ENCODE measurements around the gene SFMBT2. TPM values are rescaled to one million over a fixed set of nuclear protein-coding genes. Genes with fewer than 3 reads are reported as not detected.
"Not testable (repeated sequence)": the region's sequence is repeated elsewhere in the genome, so short reads cannot be mapped to it uniquely, and the experiment has no call there.

The SFMBT2 gene
- total RNA-seq, 2 experiments from 2014 or later = 50.6 to 52.4 TPM

DNA sequence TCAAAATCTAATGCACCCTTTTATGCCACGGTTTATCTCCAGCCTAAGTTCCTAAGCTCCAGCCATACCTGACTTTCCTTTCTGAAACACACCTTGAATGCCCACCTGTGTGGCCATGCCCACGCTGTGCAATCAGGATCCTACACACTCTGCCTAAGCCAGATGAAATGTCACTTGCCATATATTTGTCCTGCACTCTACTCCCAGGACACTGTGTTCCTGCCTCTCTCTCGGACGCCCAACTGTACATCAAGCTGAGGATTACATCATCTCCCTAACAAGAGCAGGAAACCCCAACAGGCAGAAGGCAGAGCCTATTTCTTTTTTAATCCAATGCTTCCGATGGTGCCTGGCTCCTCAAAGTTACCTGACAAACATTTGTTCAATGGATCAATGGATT, 214.6 kb downstream of the SFMBT2 start:
- POLR2A ChIA-PET = no interaction called here
- Mint-ChIP-seq H3K36me3 (peaks cover 77% of the 10 kb centered on the region), H3K4me1 (peaks cover 46% of the 10 kb centered on the region), H3K4me3 (no peak overlapping the region), H3K9me3 (peaks cover 13% of the 10 kb centered on the region), H3K27ac (no peak overlapping the region), H3K27me3 (no peaks in the 10 kb centered on the region)
- DNase-seq = no peak
- no peak for ATAC-seq (ENCODE audit: low read depth)

DNA sequence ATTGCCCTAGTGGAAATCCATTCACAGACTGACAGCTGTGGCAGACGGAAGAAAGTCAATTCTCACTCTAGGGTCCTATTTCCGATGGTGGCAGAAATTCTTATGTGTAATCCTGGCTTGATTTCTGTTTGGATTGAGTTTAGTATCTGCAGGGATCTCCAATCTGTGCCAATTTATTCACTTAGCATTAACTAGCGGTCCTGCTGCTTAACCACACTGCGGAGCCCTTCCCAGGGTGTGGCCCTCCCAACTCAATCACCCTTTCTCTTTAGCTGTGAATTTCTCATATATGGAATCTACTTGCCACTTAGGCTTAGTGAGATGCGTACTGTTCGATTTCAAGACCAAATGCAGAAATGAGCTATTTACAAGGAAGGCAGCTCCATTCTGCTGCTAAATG, 215.7 kb downstream of the SFMBT2 start:
- no peak for DNase-seq
- no peak overlapping the region for H3K4me3 Mint-ChIP-seq
- peaks cover 78% of the 10 kb centered on the region for H3K36me3 Mint-ChIP-seq
- no peak for ATAC-seq (ENCODE audit: low read depth)
- H3K27ac Mint-ChIP-seq = peak overlapping the region; percentile 99
- peaks cover 53% of the 10 kb centered on the region for H3K4me1 Mint-ChIP-seq
- H3K9me3 Mint-ChIP-seq = peaks cover 13% of the 10 kb centered on the region
- POLR2A ChIA-PET = no interaction called here
- H3K27me3 Mint-ChIP-seq = no peaks in the 10 kb centered on the region

DNA sequence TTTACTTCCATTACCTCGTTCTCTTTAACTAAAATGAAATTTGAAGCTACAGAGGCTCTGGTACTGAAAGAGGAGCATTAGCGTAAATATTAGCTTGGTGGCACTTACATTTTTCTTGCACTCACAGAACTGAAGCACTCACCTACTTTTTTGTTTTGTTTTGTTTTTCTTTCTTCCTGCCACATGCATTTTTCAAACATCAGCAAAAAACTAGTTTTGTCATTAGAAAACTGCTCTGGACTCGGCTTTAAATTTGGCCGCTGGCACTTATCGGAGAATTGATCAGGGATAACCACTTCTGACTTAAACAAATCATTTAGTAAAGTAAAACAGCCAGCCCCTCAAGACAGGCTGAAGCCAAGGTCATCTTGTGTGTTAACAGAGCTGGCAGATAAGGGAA, 216.3 kb downstream of the SFMBT2 start:
- ATAC-seq (ENCODE audit: low read depth) (no peak), DNase-seq (no peak)
- POLR2A ChIA-PET = no interaction called here
- Mint-ChIP-seq H3K9me3 (peaks cover 14% of the 10 kb centered on the region), H3K27me3 (no peaks in the 10 kb centered on the region), H3K4me3 (peak overlapping the region; percentile 3), H3K27ac (peak overlapping the region; percentile 99), H3K4me1 (peaks cover 50% of the 10 kb centered on the region), H3K36me3 (peaks cover 74% of the 10 kb centered on the region)

DNA sequence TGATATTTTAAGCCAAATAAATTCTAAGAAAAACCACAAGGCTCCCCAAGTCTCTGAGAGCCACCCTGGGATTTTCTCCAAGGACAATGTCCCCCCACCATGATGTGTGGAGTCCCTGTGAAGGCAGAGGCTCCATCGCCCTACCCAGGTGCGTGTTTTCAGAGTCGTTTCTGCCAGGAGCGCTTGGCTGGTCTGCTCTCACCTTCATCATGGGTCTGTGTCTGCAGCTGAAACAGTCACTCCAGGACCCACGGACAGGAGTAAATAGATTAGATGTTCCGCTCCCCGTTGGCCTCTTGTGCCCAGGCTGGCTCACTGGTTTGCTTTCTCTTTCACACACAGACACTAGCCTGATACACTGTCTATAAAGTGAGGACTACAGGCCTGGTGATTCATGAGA, 217.5 kb downstream of the SFMBT2 start:
- no peak for DNase-seq
- Mint-ChIP-seq H3K9me3 (peaks cover 15% of the 10 kb centered on the region), H3K27ac (peak overlapping the region; percentile 99), H3K36me3 (peaks cover 76% of the 10 kb centered on the region), H3K4me1 (peaks cover 51% of the 10 kb centered on the region), H3K4me3 (peak overlapping the region; percentile 83), H3K27me3 (no peaks in the 10 kb centered on the region)
- peak; percentile 71 for ATAC-seq (ENCODE audit: low read depth)
- POLR2A ChIA-PET = interaction anchor here (0.9 to 1.7 kb wide), 8 partner anchors 10 to 217 kb away, joined by 3 to 12 read pairs (median 3); partner anchors contain the start of gene SFMBT2

DNA sequence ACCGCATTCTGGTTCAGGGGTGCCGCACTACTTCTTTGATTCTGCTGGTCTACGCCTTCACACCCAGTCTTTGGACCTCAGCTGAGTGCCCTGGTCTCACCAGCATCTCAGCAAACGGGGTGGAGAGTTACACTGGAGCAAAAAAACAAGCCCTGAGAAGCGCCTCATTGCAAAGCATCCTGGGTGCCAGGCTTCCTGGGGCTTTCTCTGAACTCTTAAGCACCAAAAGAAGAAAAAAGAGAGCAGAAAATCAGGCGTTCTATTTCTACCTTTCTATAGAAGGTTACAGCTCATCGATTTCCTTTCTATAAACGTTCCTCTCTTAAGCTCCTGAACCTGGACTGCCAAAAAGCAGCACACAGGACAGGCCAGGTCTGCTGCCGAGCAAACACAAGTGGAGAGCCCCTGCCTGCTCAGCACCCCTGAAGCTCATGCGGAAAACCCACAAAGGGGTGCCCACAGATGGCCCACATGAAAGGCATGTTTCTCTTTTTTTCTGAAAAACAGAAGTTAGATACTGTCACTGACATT, 217.9 kb downstream of the SFMBT2 start:
- Mint-ChIP-seq H3K4me1 (peaks cover 51% of the 10 kb centered on the region), H3K36me3 (peaks cover 76% of the 10 kb centered on the region), H3K27ac (peak overlapping the region; percentile 99), H3K4me3 (peak overlapping the region; percentile 83), H3K27me3 (no peaks in the 10 kb centered on the region), H3K9me3 (peaks cover 15% of the 10 kb centered on the region)
- ATAC-seq (ENCODE audit: low read depth) (peak; percentile 89), DNase-seq (peak; percentile 82)
- POLR2A ChIA-PET = interaction anchor here (0.6 to 1.7 kb wide), 11 partner anchors 9 to 585 kb away, joined by 3 to 12 read pairs (median 3); partner anchors contain the start of gene SFMBT2

DNA sequence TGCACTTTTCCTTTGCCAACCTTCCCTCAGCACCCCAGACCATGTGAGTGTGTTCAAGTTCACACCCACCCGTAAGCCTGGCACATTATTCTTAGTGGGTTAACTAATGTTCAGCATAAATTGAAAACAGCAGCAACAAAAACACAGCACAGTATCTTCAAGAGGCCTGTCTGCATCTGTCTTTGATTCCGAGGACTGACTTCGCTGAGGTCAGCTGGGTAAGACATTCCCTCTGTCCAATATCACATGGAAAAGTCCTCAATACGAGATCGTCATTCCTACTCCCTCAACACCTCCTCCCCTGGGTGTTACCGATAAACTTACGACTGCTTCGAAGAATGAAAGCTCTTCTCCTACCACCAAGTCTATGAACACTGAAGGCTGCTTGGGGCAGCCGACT, 218.8 kb downstream of the SFMBT2 start:
- peak overlapping the region; percentile 99 for H3K27ac Mint-ChIP-seq
- POLR2A ChIA-PET = interaction anchor here (0.6 to 1.7 kb wide), 8 partner anchors 9 to 881 kb away, joined by 3 to 12 read pairs (median 4); partner anchors contain the start of gene SFMBT2

DNA sequence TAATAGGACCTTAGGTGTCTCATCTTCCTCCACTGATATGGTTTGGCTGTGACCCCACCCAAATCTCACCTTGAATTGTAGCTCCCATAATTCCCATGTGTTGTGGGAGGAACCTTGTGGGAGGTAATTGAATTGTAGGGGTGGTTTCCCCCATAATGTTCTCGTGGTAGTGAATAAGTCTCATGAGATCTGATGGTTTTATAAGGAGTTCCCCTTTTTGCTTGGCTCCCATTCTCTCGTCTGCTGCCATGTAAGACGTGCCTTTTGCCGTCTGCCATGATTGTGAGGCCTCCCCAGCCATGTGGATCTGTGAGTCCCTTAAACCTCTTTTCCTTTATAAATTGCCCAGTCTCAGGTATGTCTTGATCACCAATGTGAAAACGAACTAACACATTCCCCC, 220.1 kb downstream of the SFMBT2 start:
- Mint-ChIP-seq H3K27ac (peak overlapping the region; percentile 57), H3K4me1 (peaks cover 48% of the 10 kb centered on the region), H3K36me3 (peaks cover 73% of the 10 kb centered on the region), H3K9me3 (peaks cover 11% of the 10 kb centered on the region)
- POLR2A ChIA-PET = interaction anchor here (1.1 kb wide), 1 partner anchor 220 kb away, joined by 3 read pairs; the partner anchor contains the start of gene SFMBT2
- not testable (repeated sequence) for H3K4me3 Mint-ChIP-seq; H3K27me3 Mint-ChIP-seq; ATAC-seq (ENCODE audit: low read depth); DNase-seq

More for the DNA sequence above, 218.8 kb downstream of the SFMBT2 start:
- Mint-ChIP-seq H3K4me1 (peaks cover 51% of the 10 kb centered on the region), H3K4me3 (peak overlapping the region; percentile 83), H3K36me3 (peaks cover 74% of the 10 kb centered on the region), H3K9me3 (peaks cover 14% of the 10 kb centered on the region), H3K27me3 (no peaks in the 10 kb centered on the region)
- ATAC-seq (ENCODE audit: low read depth) (no peak), DNase-seq (no peak)

DNA sequence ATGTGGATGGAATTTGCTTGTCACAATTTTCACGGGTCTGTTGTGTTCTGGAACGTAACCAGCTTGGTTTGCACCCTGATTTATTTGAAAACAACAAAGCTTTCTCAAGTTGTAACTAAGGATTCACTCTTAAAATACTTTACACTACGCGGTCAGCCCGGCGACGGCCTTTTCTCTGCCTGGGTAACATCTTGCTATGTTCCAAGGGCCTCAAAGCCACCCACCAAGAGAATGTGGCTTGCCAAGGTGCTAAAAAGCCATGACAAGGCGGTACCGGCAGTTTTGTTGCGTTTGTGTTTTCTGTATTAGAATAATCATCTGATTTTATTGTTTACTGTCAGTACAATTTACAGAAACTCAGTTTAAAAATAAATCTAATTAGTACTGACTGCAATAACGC, 220.9 kb downstream of the SFMBT2 start:
- Mint-ChIP-seq H3K27me3 (no peaks in the 10 kb centered on the region), H3K4me1 (peaks cover 49% of the 10 kb centered on the region), H3K4me3 (no peak overlapping the region), H3K36me3 (peaks cover 73% of the 10 kb centered on the region), H3K27ac (no peak overlapping the region), H3K9me3 (peaks cover 5% of the 10 kb centered on the region)
- POLR2A ChIA-PET = interaction anchor here (1.1 kb wide), 1 partner anchor 221 kb away, joined by 3 read pairs; the partner anchor contains the start of gene SFMBT2
- ATAC-seq (ENCODE audit: low read depth) (no peak), DNase-seq (no peak)

DNA sequence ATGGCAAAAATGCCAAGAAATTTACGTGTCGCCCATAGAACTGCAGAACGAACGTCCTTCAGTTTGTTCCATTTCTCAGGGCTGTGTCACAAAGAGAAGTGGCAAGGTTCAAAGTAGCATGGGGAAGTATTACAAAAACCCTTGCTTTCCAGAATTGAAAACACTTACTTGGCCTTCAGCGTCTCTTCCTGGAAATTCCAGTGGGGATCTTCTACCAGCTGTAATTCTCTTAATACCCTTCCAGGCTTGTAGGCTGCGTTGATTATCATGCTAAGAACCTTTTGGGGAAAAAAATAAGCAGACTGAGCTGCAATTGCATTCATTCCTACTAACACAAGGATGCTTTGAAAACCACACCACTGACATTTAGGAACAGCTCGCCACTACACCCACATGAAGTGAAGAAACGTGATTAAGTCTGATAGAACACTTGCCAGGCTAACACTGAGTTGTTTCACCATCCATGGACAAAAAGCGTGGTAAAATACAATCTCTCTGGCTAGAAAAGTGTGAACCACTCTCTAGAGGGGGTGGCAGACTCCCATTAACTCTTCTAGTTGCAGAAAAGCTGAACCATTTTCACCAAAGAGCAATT, 222.3 kb downstream of the SFMBT2 start:
- H3K4me1 Mint-ChIP-seq = peaks cover 41% of the 10 kb centered on the region
- no peak for DNase-seq
- H3K27ac Mint-ChIP-seq = no peak overlapping the region

DNA sequence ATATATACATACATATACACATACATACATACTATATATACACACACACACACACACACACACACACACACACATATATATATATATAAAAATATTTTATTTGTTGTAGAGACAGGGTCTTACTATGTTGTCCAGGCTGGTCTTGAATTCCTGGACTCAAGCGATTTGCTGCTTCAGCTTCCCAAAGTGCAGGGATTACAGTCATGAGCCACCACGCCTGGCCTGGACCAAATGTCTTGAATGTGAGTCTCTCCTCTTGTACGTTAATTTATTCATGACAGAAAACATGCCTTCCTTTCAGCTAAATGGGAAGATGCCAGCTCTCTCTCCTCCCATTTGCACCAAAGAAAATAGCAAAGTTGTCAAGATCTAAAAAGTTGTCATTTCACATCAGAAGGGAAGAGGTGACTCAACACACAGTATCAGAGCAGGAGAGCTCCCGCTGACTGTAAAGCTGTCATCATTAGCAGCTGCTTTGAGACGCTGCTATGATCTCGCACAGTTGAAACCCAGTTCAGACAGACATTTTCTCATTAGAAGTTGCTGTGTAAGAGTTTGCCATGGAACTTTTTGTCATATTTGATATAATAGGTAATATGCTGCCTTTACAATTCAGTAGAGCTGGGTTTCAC, 224.3 kb downstream of the SFMBT2 start:
- POLR2A ChIA-PET = no interaction called here
- no peak overlapping the region for H3K27ac Mint-ChIP-seq
- H3K9me3 Mint-ChIP-seq = peaks cover 12% of the 10 kb centered on the region
- DNase-seq = no peak
- no peaks in the 10 kb centered on the region for H3K27me3 Mint-ChIP-seq
- no peak for ATAC-seq (ENCODE audit: low read depth)
- peaks cover 24% of the 10 kb centered on the region for H3K4me1 Mint-ChIP-seq
- H3K36me3 Mint-ChIP-seq = peaks cover 81% of the 10 kb centered on the region
- no peak overlapping the region for H3K4me3 Mint-ChIP-seq

More for the DNA sequence above, 222.3 kb downstream of the SFMBT2 start:
- peaks cover 12% of the 10 kb centered on the region for H3K9me3 Mint-ChIP-seq
- no peak for ATAC-seq (ENCODE audit: low read depth)
- peaks cover 76% of the 10 kb centered on the region for H3K36me3 Mint-ChIP-seq
- POLR2A ChIA-PET = no interaction called here
- no peaks in the 10 kb centered on the region for H3K27me3 Mint-ChIP-seq
- no peak overlapping the region for H3K4me3 Mint-ChIP-seq

DNA sequence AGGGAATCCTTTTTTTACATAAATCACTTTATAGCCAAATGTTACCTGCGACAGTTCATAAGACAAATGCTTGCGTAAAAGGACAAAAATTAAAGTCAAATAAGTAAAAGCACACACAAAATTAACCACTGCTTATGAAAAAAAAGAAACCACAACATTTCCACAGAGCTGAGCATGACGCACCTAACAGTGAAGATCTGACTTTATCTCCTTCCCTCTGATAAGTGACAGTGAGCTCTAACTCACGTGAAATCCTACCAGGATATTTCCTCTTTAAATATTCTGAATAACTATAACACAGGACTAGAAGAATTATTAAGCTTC, 225.5 kb downstream of the SFMBT2 start:
- DNase-seq (no peak), ATAC-seq (ENCODE audit: low read depth) (no peak)
- Mint-ChIP-seq H3K36me3 (peaks cover 76% of the 10 kb centered on the region), H3K9me3 (peaks cover 12% of the 10 kb centered on the region), H3K27ac (no peak overlapping the region), H3K4me1 (peaks cover 15% of the 10 kb centered on the region), H3K4me3 (no peak overlapping the region), H3K27me3 (no peaks in the 10 kb centered on the region)
- POLR2A ChIA-PET = no interaction called here

DNA sequence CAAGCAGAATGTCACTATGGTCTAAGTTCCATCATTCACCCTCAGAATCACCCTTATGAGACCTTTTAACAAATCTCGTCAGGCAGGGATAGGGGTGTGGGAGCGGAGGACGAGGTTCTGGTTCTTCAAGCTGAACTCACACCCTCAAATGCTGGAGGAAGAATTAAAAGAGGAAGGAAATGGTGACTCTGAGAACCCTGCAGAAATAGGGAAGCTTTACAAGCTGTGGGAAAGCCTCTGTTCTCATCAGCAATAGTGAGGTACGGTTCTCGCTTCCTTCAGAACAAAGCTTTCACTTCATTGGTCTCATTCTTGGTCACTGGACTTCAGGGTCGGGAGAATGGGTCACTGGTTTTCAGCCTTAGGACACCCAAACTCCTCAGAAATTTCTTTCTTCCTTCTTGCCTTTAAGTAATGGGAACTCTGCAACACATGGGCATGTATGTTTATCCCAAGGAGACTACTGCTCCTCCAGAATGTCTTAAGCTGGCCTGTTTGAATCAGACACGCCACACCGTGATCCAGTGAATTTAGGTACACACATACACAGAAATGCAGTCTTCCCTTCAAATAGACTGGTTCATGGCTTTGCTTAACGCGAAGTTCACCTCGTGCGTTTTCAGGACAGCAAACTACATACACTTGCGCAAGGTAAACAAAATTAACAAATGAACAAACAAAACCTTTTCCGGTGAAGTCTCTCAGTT, 226.0 kb downstream of the SFMBT2 start:
- POLR2A ChIA-PET = no interaction called here
- H3K36me3 Mint-ChIP-seq = peaks cover 78% of the 10 kb centered on the region
- no peaks in the 10 kb centered on the region for H3K27me3 Mint-ChIP-seq
- no peak for ATAC-seq (ENCODE audit: low read depth)
- H3K4me1 Mint-ChIP-seq = peaks cover 15% of the 10 kb centered on the region
- peaks cover 12% of the 10 kb centered on the region for H3K9me3 Mint-ChIP-seq
- H3K27ac Mint-ChIP-seq = no peak overlapping the region
- H3K4me3 Mint-ChIP-seq = no peak overlapping the region
- DNase-seq = no peak

DNA sequence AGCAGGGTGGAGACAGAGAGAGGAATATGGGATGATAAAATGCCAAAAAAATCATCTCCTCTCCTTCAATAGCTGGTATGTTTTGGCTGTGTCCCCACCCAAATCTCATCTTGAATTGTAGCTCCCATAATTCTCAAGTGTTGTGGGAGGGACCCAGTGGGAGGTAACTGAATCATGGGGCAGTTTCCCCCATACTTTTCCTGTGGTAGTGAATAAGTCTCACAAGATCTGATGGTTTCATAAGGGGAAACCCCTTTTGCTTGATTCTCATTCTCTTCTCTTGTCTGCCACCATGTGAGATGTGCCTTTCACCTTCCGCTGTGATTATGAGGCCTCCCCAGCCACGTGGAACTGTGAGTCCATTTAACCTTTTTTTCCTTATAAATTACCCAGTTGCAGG, 226.7 kb downstream of the SFMBT2 start:
- not testable (repeated sequence) for DNase-seq; H3K9me3 Mint-ChIP-seq; ATAC-seq (ENCODE audit: low read depth); H3K4me3 Mint-ChIP-seq; H3K27me3 Mint-ChIP-seq
- Mint-ChIP-seq H3K36me3 (peaks cover 71% of the 10 kb centered on the region), H3K27ac (peak overlapping the region; percentile 30), H3K4me1 (peaks cover 12% of the 10 kb centered on the region)
- POLR2A ChIA-PET = interaction anchor here (1.3 kb wide), 1 partner anchor 9 kb away, joined by 3 read pairs; no protein-coding TSS in a partner anchor

Data from activated naive CD8-positive, alpha-beta T cell treated with anti-CD3 and anti-CD28 coated beads, Interleukin-2, amount 10 ng/mL, durations not matched to agents 7 days and 5 days (primary cell).